SK-N-SH (cell line): Measurements from ENCODE around the gene SH3RF1. TPM values are rescaled to one million over a fixed set of nuclear protein-coding genes. Genes with fewer than 3 reads are reported as not detected.
A peak's percentile ranks its signal among the peaks of the same experiment; 100 is the strongest.

Experiments used
- CTCF ChIA-PET: fragments of 300-600, 350-600 bp; formaldehyde crosslinking; extraction: SDS; loops from one replicate; lab custom pipeline; 2021; lab: Yijun Ruan, JAX
- POLR2A ChIA-PET: fragments of 350-600 bp; sonication (Branson Sonifier 250); formaldehyde crosslinking; extraction: SDS; loops from one replicate; lab custom pipeline; 2020; ENCODE audit warnings: antibody characterized with exemption, inconsistent platforms; lab: Yijun Ruan, JAX
- DNase-seq: peaks from one replicate; pipeline ENCODE4 v3.0.0; 2012
- H2AFZ ChIP-seq: fragments of 200-600 bp; sonication (generic); 2 replicates; pipeline ENCODE4 v1.8.1; 2016; ENCODE audit warnings: antibody characterized with exemption, mild to moderate bottlenecking, low read depth
- H3F3A ChIP-seq: fragments of 200-600 bp; sonication (generic); replicated peaks from 2 replicates; pipeline ENCODE3; 2016; ENCODE audit warnings: antibody characterized with exemption, mild to moderate bottlenecking; ENCODE audit not compliant: insufficient read depth
- H3K27ac ChIP-seq, 2 experiments: fragments of 200-500 bp in 1 of 2; fragments of 200-600 bp in 1 of 2; sonication (Bioruptor generic) in 1 of 2; sonication (generic), shearing (Covaris generic) in 1 of 2; 2 replicates each; pipeline versions ENCODE4 v1.5.1 to v1.6.1; 2014 to 2016; ENCODE audit warnings: low read depth in 2 of 2, inconsistent platforms in 1 of 2, low read length in 1 of 2, mild to moderate bottlenecking in 1 of 2, mixed read lengths in 1 of 2
- H3K27me3 ChIP-seq: fragments of 200-600 bp; sonication (generic), shearing (Covaris generic); 2 replicates; pipeline ENCODE4 v1.6.1; 2016; ENCODE audit warnings: mixed run types; ENCODE audit not compliant: insufficient read depth
- H3K36me3 ChIP-seq, 2 experiments: fragments of 200-500 bp in 1 of 2; fragments of 200-600 bp in 1 of 2; sonication (Bioruptor generic) in 1 of 2; sonication (generic) in 1 of 2; replicated peaks in 1 of 2; 2 replicates each; pipeline versions ENCODE3 to v1.5.1; 2014 to 2016; ENCODE audit warnings: low read length in 1 of 2, mild to moderate bottlenecking in 1 of 2; ENCODE audit not compliant: insufficient read depth in 2 of 2, control insufficient read depth in 1 of 2
- H3K4me1 ChIP-seq, 2 experiments: fragments of 200-500 bp in 1 of 2; fragments of 200-600 bp in 1 of 2; sonication (Bioruptor generic) in 1 of 2; sonication (generic), shearing (Covaris generic) in 1 of 2; 2 replicates each; pipeline versions ENCODE4 v1.5.1 to v1.6.1; 2014 to 2016; ENCODE audit warnings: low read depth in 1 of 2, low read length in 1 of 2, mixed run types in 1 of 2; ENCODE audit not compliant: insufficient read depth in 2 of 2, control insufficient read depth in 1 of 2
- H3K4me2 ChIP-seq: fragments of 200-600 bp; sonication (generic), shearing (Covaris generic); 2 replicates; pipeline ENCODE4 v1.6.1; 2017; ENCODE audit warnings: mixed run types
- H3K4me3 ChIP-seq, 2 experiments: fragments of 200-500 bp in 1 of 2; fragments of 200-600 bp in 1 of 2; sonication (Bioruptor generic) in 1 of 2; sonication (generic), shearing (Covaris generic) in 1 of 2; 2 replicates each; pipeline versions ENCODE4 v1.5.1 to v1.8.1; 2014 to 2016; ENCODE audit warnings: low read depth in 2 of 2, inconsistent platforms in 1 of 2, low read length in 1 of 2, mild to moderate bottlenecking in 1 of 2, mixed read lengths in 1 of 2, moderate library complexity in 1 of 2
- H3K79me2 ChIP-seq: fragments of 200-600 bp; sonication (generic); 2 replicates; pipeline ENCODE4 v1.8.1; 2017; ENCODE audit warnings: mild to moderate bottlenecking; ENCODE audit not compliant: insufficient read depth
- H3K9ac ChIP-seq: fragments of 200-600 bp; sonication (generic); 2 replicates; pipeline ENCODE4 v1.6.1; 2017; ENCODE audit warnings: mixed run types
- H3K9me2 ChIP-seq: fragments of 200-600 bp; sonication (generic); 2 replicates; pipeline ENCODE4 v1.6.1; 2017; ENCODE audit warnings: mixed run types
- H3K9me3 ChIP-seq: fragments of 200-600 bp; sonication (generic); 2 replicates; pipeline ENCODE4 v1.6.1; 2017; ENCODE audit warnings: mixed run types, mild to moderate bottlenecking, moderate library complexity
- H4K20me1 ChIP-seq: fragments of 200-600 bp; sonication (generic); 2 replicates; pipeline ENCODE4 v1.6.1; 2017; ENCODE audit warnings: mild to moderate bottlenecking, mixed run types; ENCODE audit not compliant: insufficient read depth
- CHD2 ChIP-seq: fragments of 150-350 bp; IDR thresholded peaks from 2 replicates; pipeline ENCODE4 v1.6.1; 2018; ENCODE audit warnings: low read length; ENCODE audit not compliant: partially characterized antibody
- ELF1 ChIP-seq: IDR thresholded peaks from 2 replicates; pipeline ENCODE4 v1.4.0; 2012
- EP300 ChIP-seq, 2 experiments: IDR thresholded peaks; 2 replicates each; pipeline versions ENCODE4 v1.4.0 to v1.6.1; 2012; ENCODE audit warnings: borderline replicate concordance in 1 of 2, low read depth in 1 of 2, low read length in 1 of 2
- EZH2phosphoT487 ChIP-seq: fragments of 200-600 bp; sonication (generic); IDR thresholded peaks from 2 replicates; pipeline ENCODE4 v1.6.1; 2017; ENCODE audit warnings: low read depth, mixed run types, mild to moderate bottlenecking, antibody characterized with exemption, moderate library complexity, borderline replicate concordance
- FOSL2 ChIP-seq: IDR thresholded peaks from 2 replicates; pipeline ENCODE4 v1.4.0; 2012; ENCODE audit warnings: low read depth, mild to moderate bottlenecking, moderate library complexity, borderline replicate concordance
- GABPA ChIP-seq: IDR thresholded peaks from 2 replicates; pipeline ENCODE4 v1.4.0; 2012; ENCODE audit warnings: low read depth, mild to moderate bottlenecking
- GATA2 ChIP-seq: sonication (generic); formaldehyde crosslinking; IDR thresholded peaks from 2 replicates; pipeline ENCODE4 v1.5.0; 2020; ENCODE audit warnings: mild to moderate bottlenecking, missing genetic modification reagents
- MEF2A ChIP-seq: IDR thresholded peaks from 2 replicates; pipeline ENCODE4 v1.4.0; 2012; ENCODE audit warnings: low read depth, borderline replicate concordance
- NFIC ChIP-seq: IDR thresholded peaks from 2 replicates; pipeline ENCODE4 v1.4.0; 2012; ENCODE audit warnings: borderline replicate concordance
- NRF1 ChIP-seq: IDR thresholded peaks from 2 replicates; pipeline ENCODE4 v1.6.1; 2012; ENCODE audit warnings: low read depth, mild to moderate bottlenecking, low read length
- POLR2AphosphoS5 ChIP-seq: IDR thresholded peaks from 2 replicates; pipeline ENCODE4 v1.6.1; 2012; ENCODE audit warnings: low read depth, low read length
- RAD21 ChIP-seq: IDR thresholded peaks from 2 replicates; pipeline ENCODE4 v1.6.1; 2012; ENCODE audit warnings: mild to moderate bottlenecking, low read length
- RCOR1 ChIP-seq: fragments of 150-350 bp; IDR thresholded peaks from 2 replicates; pipeline ENCODE4 v1.6.1; 2017; ENCODE audit warnings: antibody characterized with exemption, low read length
- REST ChIP-seq: IDR thresholded peaks from 2 replicates; pipeline ENCODE4 v1.6.1; 2012; ENCODE audit warnings: mild to moderate bottlenecking, low read depth, low read length, moderate library complexity
- RFX5 ChIP-seq: IDR thresholded peaks from 2 replicates; pipeline ENCODE4 v1.6.1; 2012; ENCODE audit warnings: mild to moderate bottlenecking, improper control_type of control experiment, low read length
- RXRA ChIP-seq: IDR thresholded peaks from 2 replicates; pipeline ENCODE4 v1.4.0; 2012; ENCODE audit warnings: low read depth, mild to moderate bottlenecking, borderline replicate concordance
- SIN3A ChIP-seq: IDR thresholded peaks from 2 replicates; pipeline ENCODE4 v1.6.1; 2012; ENCODE audit warnings: low read depth, mild to moderate bottlenecking, low read length, moderate library complexity, borderline replicate concordance
- SMC3 ChIP-seq: IDR thresholded peaks from 2 replicates; pipeline ENCODE4 v1.6.1; 2012; ENCODE audit warnings: low read depth, low read length, improper control_type of control experiment
- TAF1 ChIP-seq: IDR thresholded peaks from 2 replicates; pipeline ENCODE4 v1.6.1; 2012; ENCODE audit warnings: low read depth, mild to moderate bottlenecking, low read length, moderate library complexity, borderline replicate concordance
- TCF12 ChIP-seq: IDR thresholded peaks from 2 replicates; pipeline ENCODE4 v1.4.0; 2012
- TEAD4 ChIP-seq: IDR thresholded peaks from 2 replicates; pipeline ENCODE4 v1.4.0; 2012; ENCODE audit warnings: mild to moderate bottlenecking, borderline replicate concordance; ENCODE audit not compliant: insufficient read depth
- USF1 ChIP-seq: IDR thresholded peaks from 2 replicates; pipeline ENCODE4 v1.4.0; 2012; ENCODE audit warnings: low read depth, borderline replicate concordance
- WGBS: methylation state at CpG from one replicate; pipeline ENCODE4 v1.1.6; 2017; ENCODE audit warnings: low lambda C conversion rate; 5-methylcytosine and 5-hydroxymethylcytosine counted together
- polyA plus RNA-seq, 3 experiments: library from polyadenylated mRNA; depleted of rRNA; stranded (reverse); fragments of >200 nt; gene quantifications; 2 replicates each; pipeline ENCODE4 v1.2.3, GENCODE V29; 2012
- TF ChIP-seq, protein P1 (sequence below): fragments of 150-350 bp; IDR thresholded peaks from 2 replicates; pipeline ENCODE4 v1.6.1; 2016; ENCODE audit warnings: mild to moderate bottlenecking, low read depth, low read length

SH3RF1 gene
- polyA plus RNA-seq, 1 of the 3 experiments (the other 2 are of a cell fraction), result 22.0 TPM

DNA sequence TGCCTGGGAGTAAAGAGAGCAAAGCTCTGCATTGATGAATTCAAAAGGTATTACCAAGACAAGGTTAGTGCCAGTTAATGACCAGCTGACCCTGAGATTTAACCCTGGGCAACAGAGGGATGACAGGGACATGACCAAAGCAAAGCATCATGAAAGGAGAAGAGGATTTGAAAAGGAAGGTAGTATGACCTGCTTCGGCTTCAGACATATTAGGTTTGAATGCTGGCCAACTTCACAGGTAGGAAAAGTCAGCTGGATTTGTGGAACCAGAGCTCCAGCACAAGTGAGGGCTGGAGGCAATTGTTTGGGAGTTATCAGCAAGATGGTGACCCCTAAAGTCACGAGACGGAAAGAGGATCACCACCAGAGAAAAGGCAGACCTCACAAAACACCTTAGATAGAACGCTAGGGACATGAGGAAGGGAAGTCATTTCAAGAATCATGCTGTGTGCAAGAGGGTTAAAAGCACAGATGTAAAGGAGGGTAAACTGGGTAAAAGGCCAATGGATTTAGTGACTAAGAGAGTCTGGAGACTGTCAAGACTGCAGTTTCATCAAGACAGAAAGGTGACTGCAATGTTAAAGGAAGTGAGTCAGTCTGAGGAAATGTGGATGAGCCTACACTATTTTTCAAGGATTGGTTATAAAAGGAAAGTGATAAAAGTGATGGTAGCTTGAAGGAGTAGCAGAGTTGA lies 45.6 kb downstream of the SH3RF1 start (continued):
- TF ChIP-seq EP300 (IDR thresholded peaks at IDR 0.05; ENCODE audit: borderline replicate concordance in 1 of 2, low read depth in 1 of 2, low read length in 1 of 2) (peak; percentile 84 to 100), SMC3 (no peak), CHD2 (no peak), REST (peak; percentile 44; the same call in 1 of the 2 replicates), ELF1 (peak; percentile 35; the same call in 1 of the 2 replicates), RFX5 (no peak), TEAD4 (peak; percentile 98), RAD21 (no peak), USF1 (no peak), RXRA (peak; percentile 100), POLR2AphosphoS5 (peak; percentile 98), TCF12 (peak; percentile 100), GABPA (no peak), NRF1 (no peak), NFIC (peak; percentile 98), RCOR1 (no peak), EZH2phosphoT487 (no peak)

DNA sequence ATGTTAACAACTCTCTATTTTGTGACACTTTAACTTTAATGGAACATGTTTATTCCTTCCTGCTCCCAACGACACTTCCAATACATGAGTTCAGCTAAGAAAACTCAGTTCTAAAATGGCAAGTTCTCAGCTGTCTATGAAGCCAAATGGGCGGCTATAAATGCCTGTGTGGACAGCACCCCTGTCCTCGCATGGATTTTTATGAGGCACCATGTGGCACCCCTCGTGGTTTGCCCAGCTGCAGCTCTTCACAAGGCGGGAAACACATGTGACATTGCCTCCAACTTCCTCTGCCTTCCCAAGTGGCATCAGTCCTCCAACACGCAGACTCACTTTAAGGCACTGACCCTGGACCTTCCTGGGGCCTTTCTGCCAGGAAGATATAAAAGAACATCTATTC lies 48.0 kb downstream of the SH3RF1 start:
- no peak for DNase-seq
- Histone ChIP-seq H2AFZ (no peak overlapping the region), H3K9me3 (no peaks in the 10 kb centered on the region), H3K27ac (peak overlapping the region in 1 of 2 experiments; percentile 98; a peak in 1 of 4 replicates), H3K4me1 (peaks cover 4 to 35% of the 10 kb centered on the region in 2 experiments), H4K20me1 (peaks cover 11% of the 10 kb centered on the region; the same call in 1 of the 2 replicates), H3K9me2 (no peaks in the 10 kb centered on the region), H3K36me3 (peaks cover 5 to 28% of the 10 kb centered on the region in 2 experiments), H3K9ac (no peak overlapping the region), H3K27me3 (no peaks in the 10 kb centered on the region), H3F3A (peaks cover 39% of the 10 kb centered on the region), H3K4me3 (no peak overlapping the region), H3K79me2 (peaks cover 85% of the 10 kb centered on the region), H3K4me2 (no peak overlapping the region)
- CTCF ChIA-PET, result no interaction called here
- POLR2A ChIA-PET, result no interaction called here
- 95% methylated on average over 5 of the region's 6 CpGs for WGBS
- TF ChIP-seq POLR2AphosphoS5, result no peak
- TF ChIP-seq FOSL2, result no peak
- no peak for TF ChIP-seq GABPA
- TF ChIP-seq SIN3A, result no peak
- no peak for TF ChIP-seq MEF2A
- TF ChIP-seq, protein P1, sequence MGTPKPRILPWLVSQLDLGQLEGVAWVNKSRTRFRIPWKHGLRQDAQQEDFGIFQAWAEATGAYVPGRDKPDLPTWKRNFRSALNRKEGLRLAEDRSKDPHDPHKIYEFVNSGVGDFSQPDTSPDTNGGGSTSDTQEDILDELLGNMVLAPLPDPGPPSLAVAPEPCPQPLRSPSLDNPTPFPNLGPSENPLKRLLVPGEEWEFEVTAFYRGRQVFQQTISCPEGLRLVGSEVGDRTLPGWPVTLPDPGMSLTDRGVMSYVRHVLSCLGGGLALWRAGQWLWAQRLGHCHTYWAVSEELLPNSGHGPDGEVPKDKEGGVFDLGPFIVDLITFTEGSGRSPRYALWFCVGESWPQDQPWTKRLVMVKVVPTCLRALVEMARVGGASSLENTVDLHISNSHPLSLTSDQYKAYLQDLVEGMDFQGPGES, result no peak
- no peak for TF ChIP-seq TAF1
- TF ChIP-seq USF1, result no peak
- TF ChIP-seq RFX5, result no peak
- TF ChIP-seq GATA2, result no peak
